Skeletal muscle cell (primary cell): Measurements from ENCODE around the gene LGSN.
"Not testable (repeated sequence)": the region's sequence is repeated elsewhere in the genome, so short reads cannot be mapped to it uniquely, and the experiment has no call there.

Experiments
- DNase-seq: peaks from one replicate; pipeline ENCODE4 v3.0.0-alpha.2; 2010; ENCODE audit warnings: low read depth
- H3K4me3 ChIP-seq: 2 replicates; pipeline ENCODE4 v1.5.1; 2011; ENCODE audit warnings: low read depth, mild to moderate bottlenecking, control low read depth, low read length, moderate library complexity

The LGSN gene

GRCh38 chr6:63259153-63259552 is 60.6 kb downstream of the LGSN start:
- no peak overlapping the region for H3K4me3 ChIP-seq
- no peak for DNase-seq

GRCh38 chr6:63249875-63250482 is 69.8 kb downstream of the LGSN start:
- no peak overlapping the region for H3K4me3 ChIP-seq
- DNase-seq, result no peak

GRCh38 chr6:63246581-63246980 is 73.2 kb downstream of the LGSN start:
- no peak overlapping the region for H3K4me3 ChIP-seq
- no peak for DNase-seq

GRCh38 chr6:63245909-63246308 is 73.9 kb downstream of the LGSN start:
- H3K4me3 ChIP-seq, result no peak overlapping the region
- no peak for DNase-seq

- no peak for DNase-seq
- H3K4me3 ChIP-seq, result no peak overlapping the region
Measured at GRCh38 chr6:63245420-63245819, 74.4 kb downstream of the LGSN start.

- no peak overlapping the region for H3K4me3 ChIP-seq
- DNase-seq, result no peak
Measured at GRCh38 chr6:63236398-63236817, 83.4 kb downstream of the LGSN start.

GRCh38 chr6:63230511-63230910 is 89.3 kb downstream of the LGSN start:
- DNase-seq, H3K4me3 ChIP-seq: not testable (repeated sequence)

- not testable (repeated sequence) for DNase-seq, H3K4me3 ChIP-seq
Measured at GRCh38 chr6:63230027-63230426, 89.8 kb downstream of the LGSN start.

GRCh38 chr6:63227928-63228894 is 91.6 kb downstream of the LGSN start:
- DNase-seq, H3K4me3 ChIP-seq: not testable (repeated sequence)

- DNase-seq, H3K4me3 ChIP-seq: not testable (repeated sequence)
Measured at GRCh38 chr6:63225987-63226386, 93.8 kb downstream of the LGSN start.
